K562 (cell line): Measurements from ENCODE around the gene KIF17. TPM values are rescaled to one million over a fixed set of nuclear protein-coding genes. Genes with fewer than 3 reads are reported as not detected.

ENCODE experiments used
- BRD9 ChIP-seq: fragments of 450-650 bp; IDR thresholded peaks from 2 replicates; pipeline ENCODE4 v1.6.1; 2018; ENCODE audit warnings: low read depth; ENCODE audit not compliant: partially characterized antibody
- CEBPZ ChIP-seq: fragments of 150-350 bp; IDR thresholded peaks from 2 replicates; pipeline ENCODE4 v1.6.1; 2014; ENCODE audit warnings: low read depth, mild to moderate bottlenecking, low read length, borderline replicate concordance
- CHD7 ChIP-seq: fragments of 200-600 bp; sonication (generic); IDR thresholded peaks from one replicate; pipeline ENCODE4 v1.6.1; 2012; ENCODE audit warnings: mild to moderate bottlenecking, low read depth, low read length, inconsistent platforms
- EP400 ChIP-seq: fragments of 450-650 bp; IDR thresholded peaks from 2 replicates; pipeline ENCODE4 v1.6.1; 2017; ENCODE audit warnings: antibody characterized with exemption, mild to moderate bottlenecking, moderate library complexity
- HNRNPLL ChIP-seq: fragments of 200-400 bp; formaldehyde crosslinking; IDR thresholded peaks from 2 replicates; pipeline ENCODE4 v1.6.1; 2017; ENCODE audit warnings: low read length, low read depth, mild to moderate bottlenecking; ENCODE audit not compliant: poor library complexity, severe bottlenecking
- JUNB ChIP-seq: fragments of 450-650 bp; formaldehyde crosslinking; conservative IDR thresholded peaks from 2 replicates; pipeline ENCODE4 v1.4.0; 2020; ENCODE audit warnings: mild to moderate bottlenecking
- MTF1 ChIP-seq: fragments of 250-450 bp; sonication (Bioruptor Pico); IDR thresholded peaks from 2 replicates; pipeline ENCODE4 v1.9.0; 2021; ENCODE audit warnings: moderate library complexity, mild to moderate bottlenecking, inconsistent platforms, borderline replicate concordance
- NR3C1 ChIP-seq: sonication (generic); formaldehyde crosslinking; IDR thresholded peaks from 2 replicates; pipeline ENCODE4 v1.8.1; 2022; ENCODE audit warnings: missing genetic modification reagents
- XRCC3 ChIP-seq: fragments of 450-650 bp; IDR thresholded peaks from 2 replicates; pipeline ENCODE4 v1.6.1; 2017; ENCODE audit warnings: mild to moderate bottlenecking, moderate library complexity
- ZEB2 ChIP-seq: fragments of 450-650 bp; IDR thresholded peaks from 2 replicates; pipeline ENCODE4 v1.6.1; 2016
- polyA plus RNA-seq, 8 experiments: library from polyadenylated mRNA; depleted of rRNA in 4 of 8; stranded (reverse) in 5 of 8; unstranded in 3 of 8; fragments of >200 nt; fragmentation: Nextera tagmentation in 2 of 8; fragmentation: Illumina TruSeq in 1 of 8; extraction: Ambion mirVana in 2 of 8; extraction: Trizol in 1 of 8; gene quantifications; 2 replicates each; pipeline versions ENCODE4 v1.2.1 to v1.2.3, GENCODE V29; 2011 to 2014; ENCODE audit warnings: inconsistent platforms in 1 of 8, missing spikeins in 1 of 8
- total RNA-seq, 7 experiments: library from RNA; depleted of rRNA in 6 of 7; stranded (reverse); fragments of >200 nt in 6 of 7; fragmentation: Illumina TruSeq in 2 of 7; extraction: Trizol in 2 of 7; gene quantifications; 2 replicates each; pipeline versions ENCODE4 v1.2.1 to v1.2.3, GENCODE V29; 2011 to 2021; ENCODE audit warnings: low replicate concordance in 1 of 7
- TF ChIP-seq, protein P1 (sequence below): sonication (generic); formaldehyde crosslinking; IDR thresholded peaks from 2 replicates; pipeline ENCODE4 v1.8.1; 2022; ENCODE audit warnings: missing genetic modification reagents

KIF17 gene
- total and polyA plus RNA-seq, 9 of the 15 experiments (the other 6 are each of a cell fraction or from before 2014, with no cell fraction given): 0.04 to 0.47 (median 0.18) TPM; not detected in 5

- TF ChIP-seq CEBPZ (no peak), HNRNPLL (no peak), EP400 (no peak), XRCC3 (no peak), JUNB (no peak), ZEB2 (no peak), CHD7 (no peak), MTF1 (CRISPR knock-in tag) (no peak), BRD9 (no peak), NR3C1 (no peak)
- TF ChIP-seq, protein P1, sequence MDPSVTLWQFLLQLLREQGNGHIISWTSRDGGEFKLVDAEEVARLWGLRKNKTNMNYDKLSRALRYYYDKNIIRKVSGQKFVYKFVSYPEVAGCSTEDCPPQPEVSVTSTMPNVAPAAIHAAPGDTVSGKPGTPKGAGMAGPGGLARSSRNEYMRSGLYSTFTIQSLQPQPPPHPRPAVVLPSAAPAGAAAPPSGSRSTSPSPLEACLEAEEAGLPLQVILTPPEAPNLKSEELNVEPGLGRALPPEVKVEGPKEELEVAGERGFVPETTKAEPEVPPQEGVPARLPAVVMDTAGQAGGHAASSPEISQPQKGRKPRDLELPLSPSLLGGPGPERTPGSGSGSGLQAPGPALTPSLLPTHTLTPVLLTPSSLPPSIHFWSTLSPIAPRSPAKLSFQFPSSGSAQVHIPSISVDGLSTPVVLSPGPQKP (CRISPR knock-in tag): no peak
Observed at GRCh38 chr1:20640183-20640597, 77.6 kb downstream of the KIF17 start (continued).
